Left forelimb (tissue), 1 donor: Measurements from ENCODE around the gene SHC2.
"Not testable (repeated sequence)": the region's sequence is repeated elsewhere in the genome, so short reads cannot be mapped to it uniquely, and the experiment has no call there.

ENCODE experiments used
- DNase-seq: peaks from one replicate; pipeline ENCODE4 v3.0.0-alpha.2; 2018; ENCODE audit warnings: low spot score

Gene SHC2

DNA sequence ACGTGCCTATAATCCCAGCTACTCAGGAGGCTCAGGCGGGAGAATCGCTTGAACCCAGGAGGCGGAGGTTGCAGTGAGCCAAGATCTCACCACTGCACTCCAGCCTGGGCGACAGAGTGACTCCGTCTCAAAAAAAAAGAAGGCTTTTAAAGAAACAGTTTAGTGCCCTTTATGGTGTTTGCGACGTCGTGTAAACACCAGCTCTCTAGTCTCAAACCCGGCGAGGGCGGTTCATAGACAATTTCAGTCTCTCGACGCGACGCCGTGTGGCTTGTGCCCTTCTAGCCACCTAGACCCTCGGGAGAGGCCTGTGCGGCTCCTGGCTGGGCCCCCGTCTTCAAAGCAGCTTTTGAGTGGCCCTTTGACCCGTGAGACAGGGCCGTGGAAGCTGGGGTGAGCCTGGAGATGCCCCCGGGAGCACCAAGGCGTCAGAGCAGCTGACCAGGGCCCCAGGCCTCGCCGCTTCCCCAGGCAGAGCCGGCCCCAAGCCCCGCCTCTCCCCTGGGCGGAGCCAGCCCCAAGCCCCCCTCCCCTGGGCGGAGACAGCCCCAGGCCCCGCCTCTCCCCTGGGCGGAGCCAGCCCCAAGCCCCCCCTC lies 30.4 kb upstream of the SHC2 start:
- DNase-seq, result no peak

GRCh38 chr19:489418-490196 lies 28.8 kb upstream of the SHC2 start:
- DNase-seq, result peak; percentile 68

DNA sequence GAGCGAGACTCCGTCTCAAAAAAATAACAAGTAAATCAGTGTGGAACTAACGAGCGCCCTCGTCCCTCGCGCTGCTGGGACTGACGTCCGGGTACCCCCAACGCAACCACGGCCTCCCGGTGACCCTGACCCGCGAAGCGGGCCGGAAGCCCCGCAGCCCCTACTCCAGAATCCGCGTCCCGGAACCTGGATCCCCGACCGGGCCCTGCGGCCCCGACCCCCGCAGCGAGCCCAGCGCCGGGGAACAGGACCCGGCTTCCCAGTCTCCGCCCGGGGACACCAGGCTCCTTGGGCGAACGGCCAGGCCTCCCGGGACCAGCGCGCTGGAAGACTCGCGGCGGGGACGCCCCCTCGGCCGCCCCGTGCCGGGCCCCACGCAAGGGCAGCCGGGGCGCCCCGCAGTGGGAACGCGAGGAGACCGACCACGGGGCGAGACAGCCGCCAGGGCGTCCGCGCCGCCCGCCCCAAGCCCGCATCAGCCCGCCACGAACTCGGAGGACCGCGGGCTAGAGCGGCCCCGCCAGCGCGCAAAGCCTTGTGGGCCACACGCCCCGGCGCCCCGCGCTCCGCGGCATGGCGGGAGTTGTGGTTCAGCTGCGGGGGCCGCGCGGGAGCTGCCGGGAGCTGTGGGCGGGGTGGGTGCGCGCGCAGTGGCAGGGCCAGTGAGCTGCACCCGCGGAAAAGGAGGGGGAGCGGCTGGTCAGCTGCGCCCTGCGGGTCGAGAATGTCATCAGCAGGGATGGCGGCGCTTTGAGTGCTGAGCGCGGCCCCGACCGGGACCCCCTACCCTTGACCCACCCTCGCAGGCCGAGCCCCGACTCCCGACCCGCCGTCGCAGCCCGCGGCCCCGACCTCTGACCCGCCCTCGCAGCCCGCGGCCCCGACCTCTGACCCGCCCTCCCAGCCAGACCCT lies 27.9 kb upstream of the SHC2 start:
- peak; percentile 97 for DNase-seq

DNA sequence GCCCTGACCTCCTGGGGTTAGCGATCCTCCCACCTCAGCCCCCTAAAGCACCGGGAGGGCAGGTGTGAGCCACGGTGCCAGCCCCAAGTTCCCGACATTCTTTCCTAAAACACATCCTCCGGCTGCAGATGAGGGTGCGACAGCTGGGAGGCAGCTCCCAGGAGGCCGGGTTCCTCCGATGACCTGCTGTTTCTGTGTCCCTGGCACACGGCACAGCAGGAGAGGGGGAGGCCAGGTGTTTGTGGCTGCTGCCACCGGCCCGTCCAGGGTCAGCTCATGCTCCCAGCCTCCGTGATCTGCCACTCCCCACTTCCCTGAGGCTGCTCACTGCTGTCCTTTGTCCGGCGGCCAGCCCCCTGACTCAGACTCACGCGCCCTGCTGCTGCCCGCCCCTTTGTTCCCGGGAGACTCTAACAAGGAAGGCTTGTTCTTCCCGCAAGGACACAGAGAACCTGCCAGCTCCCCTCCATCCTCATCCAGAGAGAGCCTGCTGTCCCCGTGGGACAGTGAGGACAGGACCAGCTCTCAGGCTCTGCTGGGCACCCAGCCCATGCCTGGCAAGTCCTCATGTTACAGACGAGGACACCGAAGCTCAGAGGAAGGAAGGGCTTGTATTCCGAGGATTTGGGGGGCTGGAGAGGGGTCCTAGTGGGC lies 24.9 kb upstream of the SHC2 start:
- DNase-seq, result no peak

DNA sequence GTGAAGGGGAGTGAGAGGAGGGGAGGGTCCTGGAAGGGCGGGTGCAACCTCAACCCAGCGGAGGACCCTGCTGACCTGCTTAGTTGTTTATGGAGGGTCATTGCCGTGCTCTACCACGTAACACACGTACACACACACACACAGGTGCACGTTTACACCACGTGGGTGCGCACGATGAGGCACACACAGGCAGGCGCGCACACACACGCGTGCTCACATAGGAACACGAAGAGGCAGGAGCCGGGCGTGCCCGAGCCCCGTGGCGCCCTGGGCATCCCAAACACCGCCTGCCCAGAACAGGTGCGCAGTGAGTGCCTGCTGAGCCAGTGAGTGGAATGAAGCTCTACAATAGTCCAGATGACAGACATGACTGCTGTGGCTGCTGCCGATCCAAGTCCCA lies 24.2 kb upstream of the SHC2 start:
- DNase-seq, result no peak

DNA sequence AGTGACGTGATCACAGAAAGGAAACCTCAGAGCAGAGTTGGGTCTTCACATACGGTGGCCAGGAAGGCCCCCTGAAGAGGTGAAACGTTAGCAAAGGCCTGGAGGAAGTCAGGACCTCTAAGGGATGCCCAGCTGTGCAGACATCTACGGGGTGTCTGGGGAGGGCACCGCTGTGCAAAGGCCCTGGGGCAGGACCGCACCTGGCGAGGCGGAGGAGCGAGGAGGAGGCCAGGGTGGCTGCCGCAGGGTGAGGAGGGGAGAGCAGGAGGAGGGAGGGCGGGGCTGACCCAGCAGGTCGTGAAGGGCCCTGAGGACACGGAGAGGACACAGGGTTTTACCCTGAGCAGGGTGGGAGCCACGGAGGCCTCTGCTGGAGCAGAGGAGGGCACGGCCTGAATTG lies 23.7 kb upstream of the SHC2 start:
- DNase-seq, result no peak

GRCh38 chr19:483332-484072 lies 22.7 kb upstream of the SHC2 start:
- no peak for DNase-seq

- no peak for DNase-seq
Observed at GRCh38 chr19:482186-483041, 21.6 kb upstream of the SHC2 start.

- DNase-seq, result not testable (repeated sequence)
Observed at GRCh38 chr19:481100-481499, 20.3 kb upstream of the SHC2 start.

- DNase-seq, result peak; percentile 83
Observed at GRCh38 chr19:480016-480855, 19.4 kb upstream of the SHC2 start.

- DNase-seq, result no peak
Observed at GRCh38 chr19:478976-479375, 18.1 kb upstream of the SHC2 start.

GRCh38 chr19:478236-478903 lies 17.5 kb upstream of the SHC2 start:
- no peak for DNase-seq

DNA sequence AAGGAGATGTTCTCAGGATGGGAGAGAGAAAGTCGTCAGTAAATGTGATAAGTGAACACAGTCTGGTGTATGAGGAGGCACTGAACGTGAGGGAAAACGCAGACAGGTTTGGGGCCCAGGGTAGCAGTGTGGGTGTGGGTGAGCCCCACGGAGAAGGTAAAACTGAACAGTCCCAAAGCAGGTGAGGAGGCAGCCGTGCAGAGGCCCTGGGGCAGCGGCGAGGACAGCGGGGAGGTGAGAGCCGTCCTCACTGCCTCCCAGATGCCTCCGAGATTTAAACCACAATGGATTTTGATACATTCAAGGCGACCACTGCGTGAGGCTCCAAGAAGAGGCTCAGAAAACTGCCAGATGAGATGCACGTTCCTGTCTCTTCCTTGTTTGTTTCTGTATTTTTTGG lies 14.5 kb upstream of the SHC2 start:
- DNase-seq, result no peak

DNA sequence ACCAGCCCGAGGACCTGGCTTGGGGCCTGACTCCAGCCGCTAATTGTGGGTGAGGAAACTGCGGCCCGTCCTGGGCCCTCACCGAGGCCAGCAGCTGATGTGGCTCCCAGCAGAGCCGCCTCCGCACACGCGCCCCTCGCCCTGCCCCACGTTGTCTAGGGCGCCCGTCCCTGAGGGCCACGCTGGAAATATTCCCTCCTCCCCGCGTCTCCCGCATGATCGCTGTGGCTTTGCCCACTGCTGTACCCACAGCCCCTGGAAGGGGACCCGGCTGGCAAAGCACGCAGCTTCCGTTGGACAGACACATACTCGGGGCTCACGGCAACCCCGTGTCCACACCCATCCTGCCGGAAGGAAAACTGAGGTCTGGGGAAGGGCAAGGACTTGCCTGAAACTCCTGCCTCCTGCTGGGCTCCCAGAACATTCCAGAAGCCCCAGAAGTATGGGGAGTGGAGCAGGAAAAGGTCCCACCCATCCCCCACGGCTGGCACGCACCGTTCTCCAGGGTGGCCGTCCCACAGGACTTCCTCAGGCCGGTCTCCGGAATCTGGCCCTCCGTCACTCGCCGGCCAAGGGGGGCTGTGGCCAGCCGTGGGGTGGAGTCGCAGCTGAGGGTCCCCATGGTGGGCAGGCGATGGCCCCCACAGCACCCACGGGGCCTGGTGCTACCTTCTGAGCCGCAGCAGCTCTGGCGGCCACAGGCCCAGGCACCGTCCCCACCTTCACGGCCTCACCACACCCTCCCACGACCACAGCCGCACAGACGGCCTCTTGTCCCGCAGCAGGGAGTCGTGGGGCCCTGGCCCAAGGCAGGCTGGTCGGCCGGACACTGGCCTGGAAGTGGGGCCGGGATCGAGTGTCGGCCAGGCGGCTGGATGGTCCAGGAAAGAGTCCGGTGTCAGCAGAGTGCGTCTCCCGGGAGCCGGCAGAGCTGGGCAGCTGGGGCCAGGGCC lies 13.6 kb upstream of the SHC2 start:
- no peak for DNase-seq

DNA sequence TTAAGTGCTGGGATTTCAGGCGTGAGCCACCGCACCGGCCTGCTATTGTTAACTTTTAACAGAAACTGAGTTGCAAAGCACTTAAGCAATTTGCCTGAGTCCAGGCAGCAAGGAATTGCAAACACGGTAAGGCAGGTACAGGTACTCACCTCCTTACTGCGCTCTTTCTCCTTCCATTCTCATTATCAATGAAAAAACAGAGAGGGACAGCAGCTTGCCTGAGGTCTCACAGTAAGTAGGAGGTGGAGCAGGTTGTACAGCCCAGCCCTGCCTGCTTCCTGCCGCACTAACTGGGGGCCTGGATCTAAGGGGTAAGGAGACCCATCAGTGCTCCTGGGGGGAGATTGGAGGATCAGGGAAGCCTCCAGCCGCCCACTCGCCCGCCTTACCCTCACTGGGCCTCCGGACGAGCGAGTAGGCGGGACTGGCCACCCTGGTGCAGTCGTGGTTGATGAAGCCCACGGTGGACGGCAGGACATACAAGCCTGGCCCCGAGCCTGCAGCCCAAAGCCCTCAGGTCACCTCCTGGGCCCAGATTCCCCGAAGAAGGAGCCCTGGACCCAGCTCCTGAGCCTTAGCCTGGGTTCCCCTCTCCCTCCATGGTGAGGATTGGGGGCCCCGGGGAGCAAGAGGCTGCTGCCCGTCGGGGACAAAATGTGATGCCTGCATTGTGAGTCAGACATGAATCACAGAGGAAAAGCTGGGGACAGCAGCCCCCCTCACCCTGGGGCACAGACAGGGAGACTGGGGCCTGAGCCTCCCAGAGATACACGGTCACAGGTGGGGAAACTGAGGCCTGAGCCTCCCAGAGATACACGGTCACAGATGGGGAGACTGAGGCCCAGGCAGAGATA lies 11.4 kb upstream of the SHC2 start:
- no peak for DNase-seq

DNA sequence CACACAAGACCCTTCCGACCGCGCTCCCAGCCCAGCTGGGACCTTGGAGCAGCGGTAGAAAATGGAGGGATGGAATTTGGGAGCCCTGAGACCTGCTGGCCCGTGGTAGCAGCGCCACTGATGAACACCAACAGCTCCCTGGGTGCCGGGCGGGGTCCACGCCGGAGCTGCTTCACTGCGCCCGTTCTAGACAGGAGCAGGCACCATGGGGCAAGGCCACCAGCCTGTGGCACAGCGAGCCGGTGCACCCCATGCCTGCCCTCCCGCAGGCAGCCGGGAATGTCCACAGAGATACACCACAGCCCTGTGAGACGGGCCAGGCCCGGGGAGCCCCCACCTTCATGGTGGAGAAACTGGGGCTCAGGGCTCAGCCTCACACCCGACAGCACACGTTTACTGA lies 9.9 kb upstream of the SHC2 start:
- DNase-seq, result no peak

GRCh38 chr19:469833-470232 lies 9.0 kb upstream of the SHC2 start:
- no peak for DNase-seq
